ENCODE measurements around the gene SEZ6. TPM values are rescaled to one million over a fixed set of nuclear protein-coding genes. Genes with fewer than 3 reads are reported as not detected.

Gene SEZ6
- total and polyA plus RNA-seq, 2 donors (not counting 1 experiment from before 2014, with no cell fraction given), result not detected

Other genes with a start within 250 kb of the SEZ6 start
- gene FAM222B, start 163.2 kb downstream of the SEZ6 start, total RNA-seq, result 21.9 and 23.1 TPM in 2 replicates
- 10.8 and 12.0 TPM in 2 replicates for gene FAM222B, start 163.2 kb downstream of the SEZ6 start, polyA plus RNA-seq
- 35.9 and 39.5 TPM in 2 replicates for gene ERAL1, start 151.0 kb downstream of the SEZ6 start, total RNA-seq
- 28.0 and 45.7 TPM in 2 replicates for gene ERAL1, start 151.0 kb downstream of the SEZ6 start, polyA plus RNA-seq
- 251 and 270 TPM in 2 replicates for gene FLOT2, start 108.3 kb downstream of the SEZ6 start, total RNA-seq
- 196 and 202 TPM in 2 replicates for gene FLOT2, start 108.3 kb downstream of the SEZ6 start, polyA plus RNA-seq
- 27.1 and 28.1 TPM in 2 replicates for gene DHRS13, start 103.0 kb downstream of the SEZ6 start, total RNA-seq
- 9.7 and 11.9 TPM in 2 replicates for gene DHRS13, start 103.0 kb downstream of the SEZ6 start, polyA plus RNA-seq
- 140 and 148 TPM in 2 replicates for gene PHF12, start 54.5 kb downstream of the SEZ6 start, total RNA-seq
- gene PHF12, start 54.5 kb downstream of the SEZ6 start, polyA plus RNA-seq, result 82.4 and 116 TPM in 2 replicates
- 13.5 and 15.0 TPM in 2 replicates for gene PIPOX, start 37.1 kb upstream of the SEZ6 start, total RNA-seq
- gene PIPOX, start 37.1 kb upstream of the SEZ6 start, polyA plus RNA-seq, result 0.59 and 0.95 TPM in 2 replicates
- 155 and 169 TPM in 2 replicates for gene MYO18A, start 174.4 kb upstream of the SEZ6 start, total RNA-seq
- 72.2 and 122 TPM in 2 replicates for gene MYO18A, start 174.4 kb upstream of the SEZ6 start, polyA plus RNA-seq
- not detected in 2 replicates for gene CRYBA1, start 240.8 kb upstream of the SEZ6 start, total RNA-seq
- not detected in 2 replicates for gene CRYBA1, start 240.8 kb upstream of the SEZ6 start, polyA plus RNA-seq